Amygdala (tissue), 56 donors: ENCODE data around the gene SHISAL2A.
"Not testable (repeated sequence)": the region's sequence is repeated elsewhere in the genome, so short reads cannot be mapped to it uniquely, and the experiment has no call there.

Source experiments
- DNase-seq, 56 donors: peaks; one replicate each; lab custom pipeline; 2025; lab: John Stamatoyannopoulos, UW

SHISAL2A gene

DNA sequence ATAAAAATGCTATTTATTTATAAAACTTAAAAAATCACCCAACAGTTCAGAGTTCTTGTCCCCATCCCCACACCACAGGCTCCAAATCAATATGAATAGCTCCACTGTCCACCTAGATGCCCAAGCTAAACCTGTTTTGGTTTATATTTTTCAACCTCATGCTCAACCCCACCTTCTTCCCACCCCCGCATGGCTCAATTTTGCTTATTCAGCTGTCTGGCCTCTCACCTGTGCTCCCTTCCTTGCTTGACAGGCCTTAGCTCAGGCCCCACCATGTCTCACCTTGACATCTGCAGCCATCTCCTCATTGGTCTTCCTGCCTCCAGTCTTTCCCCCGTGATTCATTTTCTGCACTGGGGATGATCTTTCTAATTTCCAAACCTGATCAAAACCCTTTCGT is 47.4 kb downstream of the SHISAL2A start:
- DNase-seq: no peak

DNA sequence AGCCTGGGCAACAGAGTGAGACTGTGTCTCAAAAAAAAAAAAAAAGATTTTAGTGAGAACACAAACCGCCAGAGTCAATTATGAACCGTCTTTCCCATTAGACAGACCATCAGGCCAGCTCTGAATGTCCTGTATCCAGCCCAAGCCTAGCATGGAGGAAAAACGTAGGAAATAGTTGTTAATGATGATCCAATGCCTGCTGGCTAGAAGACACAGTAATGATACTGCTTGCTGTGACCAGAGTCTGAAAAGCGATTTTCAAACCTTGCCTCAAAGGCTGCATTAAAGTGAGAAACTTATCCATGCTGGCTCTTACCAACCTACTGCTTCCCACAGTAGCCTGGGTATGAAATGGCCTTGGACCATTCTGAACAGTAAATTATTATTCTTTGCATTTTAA is 48.2 kb downstream of the SHISAL2A start:
- no peak for DNase-seq

GRCh38 chr1:52683367-52683940 is 50.5 kb downstream of the SHISAL2A start:
- no peak for DNase-seq

GRCh38 chr1:52684545-52684944 is 51.6 kb downstream of the SHISAL2A start:
- DNase-seq: no peak

DNA sequence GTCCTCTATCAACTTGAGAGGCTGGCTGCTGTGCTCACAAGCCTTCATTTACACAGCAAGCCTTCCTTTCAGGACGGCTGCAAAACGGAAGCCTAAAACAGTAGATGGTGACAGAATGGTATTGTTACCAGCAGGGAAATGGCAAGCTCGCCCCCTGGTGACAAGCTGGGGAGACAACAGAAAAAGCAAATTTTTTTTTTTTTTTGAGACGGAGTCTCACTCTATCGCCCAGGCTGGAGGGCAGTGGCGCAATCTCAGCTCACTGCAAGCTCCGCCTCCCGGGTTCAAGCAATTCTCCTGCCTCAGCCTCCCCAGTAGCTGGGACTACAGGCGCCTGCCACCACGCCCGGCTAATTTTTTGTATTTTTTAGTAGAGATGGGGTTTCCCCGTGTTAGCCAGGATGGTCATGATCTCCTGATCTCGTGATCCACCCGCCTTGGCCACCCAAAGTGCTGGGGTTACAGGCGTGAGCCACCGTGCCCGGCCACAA is 53.3 kb downstream of the SHISAL2A start:
- peak in 33 of 56 donors; percentile 3 to 71 (median 25) for DNase-seq

- no peak for DNase-seq
Observed at GRCh38 chr1:52686830-52687229, 53.9 kb downstream of the SHISAL2A start.

GRCh38 chr1:52691821-52692220 is 58.9 kb downstream of the SHISAL2A start:
- no peak for DNase-seq

DNA sequence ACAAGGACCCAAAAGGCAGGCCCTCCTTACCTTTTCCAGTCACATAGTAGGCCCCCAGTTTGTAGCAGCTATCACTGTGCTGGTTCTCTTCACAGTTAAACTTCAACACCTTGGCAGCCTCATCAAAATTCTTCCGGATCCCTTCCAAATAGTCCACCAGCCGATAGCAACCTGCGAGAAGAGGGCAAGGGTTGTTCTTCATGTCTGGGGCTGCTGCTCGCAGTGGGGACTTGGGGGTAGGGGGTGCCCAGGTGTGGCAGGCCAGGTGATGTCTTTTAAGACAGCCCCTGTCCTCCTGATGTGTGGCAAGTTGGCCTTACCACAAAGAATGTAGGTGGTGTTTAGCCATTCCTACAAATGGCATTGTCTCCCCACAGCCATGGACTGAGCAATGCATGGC is 59.7 kb downstream of the SHISAL2A start:
- DNase-seq: no peak

- DNase-seq: not testable (repeated sequence)
Observed at GRCh38 chr1:52693351-52693750, 60.4 kb downstream of the SHISAL2A start.

DNA sequence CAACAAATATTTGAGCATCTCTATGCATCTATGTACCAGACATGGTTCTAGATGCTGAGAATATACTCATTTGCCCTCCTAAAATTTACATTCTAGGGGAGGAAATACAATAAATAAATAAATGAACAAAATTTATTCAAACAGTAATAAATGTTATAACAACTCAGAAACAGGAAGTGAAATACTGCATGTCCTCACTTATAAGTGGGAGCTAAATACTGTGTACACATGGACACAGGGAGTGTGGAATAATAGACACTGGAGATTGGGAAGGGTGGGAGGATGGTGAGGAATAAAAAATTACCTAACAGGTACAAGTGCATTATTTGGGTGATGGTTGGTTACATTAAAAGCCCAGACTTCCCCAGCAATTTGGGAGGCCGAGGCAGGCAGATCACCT is 60.9 kb downstream of the SHISAL2A start:
- DNase-seq: no peak

DNA sequence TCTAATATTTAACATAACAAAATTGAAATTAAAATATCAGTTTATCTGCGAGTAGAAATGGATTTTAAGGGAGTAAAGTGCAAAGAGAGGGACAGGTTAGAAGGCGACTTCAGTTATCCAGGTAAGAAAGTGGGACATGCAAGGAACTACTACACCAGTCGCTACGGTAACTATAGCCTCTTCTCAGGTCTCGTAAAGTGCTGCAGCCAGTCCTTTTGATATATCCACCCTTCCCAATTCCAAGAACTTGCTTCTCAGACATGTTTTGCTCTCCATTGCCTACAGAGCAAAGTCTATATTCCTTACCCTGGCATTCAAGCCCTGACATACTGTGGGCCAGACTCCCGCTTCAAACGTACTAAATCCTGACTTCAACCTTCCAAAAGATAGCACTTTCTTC is 62.7 kb downstream of the SHISAL2A start:
- DNase-seq: no peak

DNA sequence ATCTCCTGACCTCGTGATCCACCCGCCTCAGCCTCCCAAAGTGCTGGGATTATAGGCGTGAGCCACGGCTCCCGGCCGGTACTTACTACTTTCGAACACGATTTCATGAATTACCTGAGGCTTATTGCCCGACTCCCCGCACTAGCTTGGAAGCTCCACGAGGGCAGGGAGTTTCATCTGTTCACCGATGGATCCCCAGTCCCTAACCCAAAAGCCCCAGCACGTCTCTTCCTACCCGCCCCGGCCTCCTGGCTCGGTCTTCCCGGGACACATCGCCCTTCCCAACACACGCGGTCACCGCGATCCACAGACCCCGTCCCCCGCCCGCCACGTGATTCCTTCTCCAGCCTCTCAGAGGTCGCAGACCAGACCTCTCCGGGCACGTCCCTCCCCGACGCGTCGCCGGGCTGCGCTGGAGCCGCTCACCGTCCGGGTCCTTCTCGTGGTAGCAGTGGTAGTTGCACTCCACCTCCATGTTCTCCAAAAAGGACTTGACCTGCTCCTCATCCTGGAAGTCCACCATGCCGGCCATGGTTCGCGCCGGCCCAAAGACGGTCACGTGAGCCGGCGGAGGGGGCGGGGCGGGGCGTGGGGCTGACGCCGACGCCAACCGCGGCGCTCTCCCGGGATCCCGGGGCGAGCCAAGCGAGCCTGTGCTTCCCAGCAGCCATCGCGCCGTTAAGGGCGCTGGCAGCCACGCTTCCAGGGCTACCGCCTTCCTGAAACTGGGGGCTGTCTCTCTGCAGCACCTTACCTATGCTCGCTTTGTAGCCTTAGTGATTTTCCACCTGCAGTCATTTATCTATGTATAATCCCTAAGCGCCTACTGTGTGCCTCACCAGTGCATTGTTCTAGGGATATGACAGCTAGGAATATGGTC is 65.1 kb downstream of the SHISAL2A start, which contains the start of gene COA7:
COA7 (minus strand) TSS at position 553 of the 880 bp plus-strand sequence; CDS start at position 532, 21 bp downstream.
- peak; percentile 20 to 91 (median 79) for DNase-seq

- DNase-seq: peak; percentile 46 to 97 (median 90)
Observed at GRCh38 chr1:52702886-52703787, 70.2 kb downstream of the SHISAL2A start.

DNA sequence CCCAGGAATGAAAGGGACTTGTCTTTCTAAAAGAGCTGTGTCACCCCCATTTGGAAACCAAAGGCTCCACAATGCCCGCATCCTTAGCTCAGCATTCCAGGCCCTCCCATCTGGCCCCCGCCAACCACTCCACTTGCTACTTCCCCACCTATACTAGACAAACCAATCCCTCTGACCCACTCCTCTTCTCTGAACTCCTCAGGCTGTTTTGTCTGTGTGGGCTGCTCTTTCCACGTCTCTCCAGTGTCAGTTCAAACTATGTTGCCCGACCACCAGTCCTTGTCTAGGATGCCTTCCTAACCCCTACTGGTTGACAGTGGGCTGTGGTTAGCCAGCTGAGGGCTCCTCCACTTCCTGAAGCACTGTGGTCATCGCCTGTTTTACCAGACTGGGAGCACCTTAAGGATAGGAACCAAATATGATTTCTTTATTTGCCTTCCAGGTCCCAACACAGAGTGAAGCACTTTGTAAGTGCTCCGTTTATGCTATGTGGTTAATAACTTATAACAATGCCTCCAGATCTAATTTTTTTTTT is 73.2 kb downstream of the SHISAL2A start:
- no peak for DNase-seq
